Measurements from ENCODE around the gene LMTK3.

Gene LMTK3

DNA sequence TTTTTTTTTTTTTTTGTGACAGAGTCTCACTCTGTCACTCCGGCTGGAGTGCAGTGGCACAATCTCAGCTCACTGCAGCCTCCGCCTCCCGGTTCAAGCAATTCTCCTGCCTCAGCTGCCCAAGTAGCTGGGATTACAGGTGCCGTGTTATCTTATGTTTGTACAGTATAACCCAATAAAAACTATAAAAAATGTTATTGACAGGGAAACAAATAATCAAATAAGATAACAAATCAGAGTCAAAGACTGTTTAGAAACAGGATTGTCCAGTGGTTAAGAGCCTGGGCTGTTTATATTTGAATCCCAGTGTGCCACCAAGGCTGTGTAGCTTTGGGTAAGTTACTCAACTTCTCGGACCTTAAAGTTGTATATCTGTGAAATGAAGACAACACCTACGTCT, 19.1 kb upstream of the LMTK3 start:
- H3K27me3 ChIP-seq (ENCODE audit: insufficient read depth, poor library complexity, severe bottlenecking), result no peaks in the 10 kb centered on the region
- TF ChIP-seq GABPA (IDR thresholded peaks at IDR 0.05; ENCODE audit: low read depth) (no peak), CTCF (IDR thresholded peaks at IDR 0.05; ENCODE audit: insufficient read depth, low read length) (no peak), SPI1 (IDR thresholded peaks at IDR 0.05; ENCODE audit: borderline replicate concordance, low read depth) (no peak), POLR2AphosphoS5 (IDR thresholded peaks at IDR 0.05; ENCODE audit: low read depth) (no peak)
- TF ChIP-seq, protein P1, sequence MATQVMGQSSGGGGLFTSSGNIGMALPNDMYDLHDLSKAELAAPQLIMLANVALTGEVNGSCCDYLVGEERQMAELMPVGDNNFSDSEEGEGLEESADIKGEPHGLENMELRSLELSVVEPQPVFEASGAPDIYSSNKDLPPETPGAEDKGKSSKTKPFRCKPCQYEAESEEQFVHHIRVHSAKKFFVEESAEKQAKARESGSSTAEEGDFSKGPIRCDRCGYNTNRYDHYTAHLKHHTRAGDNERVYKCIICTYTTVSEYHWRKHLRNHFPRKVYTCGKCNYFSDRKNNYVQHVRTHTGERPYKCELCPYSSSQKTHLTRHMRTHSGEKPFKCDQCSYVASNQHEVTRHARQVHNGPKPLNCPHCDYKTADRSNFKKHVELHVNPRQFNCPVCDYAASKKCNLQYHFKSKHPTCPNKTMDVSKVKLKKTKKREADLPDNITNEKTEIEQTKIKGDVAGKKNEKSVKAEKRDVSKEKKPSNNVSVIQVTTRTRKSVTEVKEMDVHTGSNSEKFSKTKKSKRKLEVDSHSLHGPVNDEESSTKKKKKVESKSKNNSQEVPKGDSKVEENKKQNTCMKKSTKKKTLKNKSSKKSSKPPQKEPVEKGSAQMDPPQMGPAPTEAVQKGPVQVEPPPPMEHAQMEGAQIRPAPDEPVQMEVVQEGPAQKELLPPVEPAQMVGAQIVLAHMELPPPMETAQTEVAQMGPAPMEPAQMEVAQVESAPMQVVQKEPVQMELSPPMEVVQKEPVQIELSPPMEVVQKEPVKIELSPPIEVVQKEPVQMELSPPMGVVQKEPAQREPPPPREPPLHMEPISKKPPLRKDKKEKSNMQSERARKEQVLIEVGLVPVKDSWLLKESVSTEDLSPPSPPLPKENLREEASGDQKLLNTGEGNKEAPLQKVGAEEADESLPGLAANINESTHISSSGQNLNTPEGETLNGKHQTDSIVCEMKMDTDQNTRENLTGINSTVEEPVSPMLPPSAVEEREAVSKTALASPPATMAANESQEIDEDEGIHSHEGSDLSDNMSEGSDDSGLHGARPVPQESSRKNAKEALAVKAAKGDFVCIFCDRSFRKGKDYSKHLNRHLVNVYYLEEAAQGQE (IDR thresholded peaks at IDR 0.05; ENCODE audit: insufficient replicate concordance, low read depth), result no peak
- DNase-seq (ENCODE audit: low read depth in 1 of 2, low spot score in 1 of 2), result no peak
- no peak overlapping the region for H3K27ac ChIP-seq (replicated peaks)
- no peak overlapping the region for H3K4me3 ChIP-seq (replicated peaks; ENCODE audit: insufficient read depth, low read length)

GRCh38 chr19:48530066-48530720, 18.6 kb upstream of the LMTK3 start:
- Histone ChIP-seq H3K27me3 (ENCODE audit: insufficient read depth, poor library complexity, severe bottlenecking) (no peaks in the 10 kb centered on the region), H3K4me3 (replicated peaks; ENCODE audit: insufficient read depth, low read length) (no peak overlapping the region), H3K27ac (replicated peaks) (no peak overlapping the region)
- DNase-seq (ENCODE audit: low read depth in 1 of 2, low spot score in 1 of 2), result no peak
- TF ChIP-seq CTCF (IDR thresholded peaks at IDR 0.05; ENCODE audit: insufficient read depth, low read length), result no peak

DNA sequence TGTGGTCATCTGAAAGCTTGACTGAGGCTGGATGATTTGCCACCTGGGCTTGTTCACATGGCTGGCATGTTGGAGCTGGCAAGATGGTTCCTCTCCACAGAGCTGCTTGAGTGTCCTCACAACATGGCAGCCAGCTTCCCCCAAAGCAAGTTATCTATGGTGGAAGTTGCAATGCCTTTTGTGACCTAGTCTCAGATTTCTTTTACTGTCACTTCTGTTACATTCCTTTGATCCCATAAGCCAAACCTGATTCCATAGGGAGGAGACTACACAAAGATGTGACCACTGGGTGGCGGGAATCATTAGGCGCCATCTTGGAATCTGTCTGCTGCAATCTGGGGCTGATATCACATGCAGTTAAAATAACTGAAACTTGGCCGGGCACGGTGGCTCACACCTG, 17.5 kb upstream of the LMTK3 start:
- TF ChIP-seq GABPA (IDR thresholded peaks at IDR 0.05; ENCODE audit: low read depth), result no peak
- no peak for TF ChIP-seq POLR2AphosphoS5 (IDR thresholded peaks at IDR 0.05; ENCODE audit: low read depth)
- TF ChIP-seq, protein P1 (IDR thresholded peaks at IDR 0.05; ENCODE audit: insufficient replicate concordance, low read depth), result no peak
- no peak for TF ChIP-seq CTCF (IDR thresholded peaks at IDR 0.05; ENCODE audit: insufficient read depth, low read length)
- TF ChIP-seq SPI1 (IDR thresholded peaks at IDR 0.05; ENCODE audit: borderline replicate concordance, low read depth), result no peak
- Histone ChIP-seq H3K27ac (replicated peaks) (no peak overlapping the region), H3K4me3 (replicated peaks; ENCODE audit: insufficient read depth, low read length) (no peak overlapping the region), H3K27me3 (ENCODE audit: insufficient read depth, poor library complexity, severe bottlenecking) (no peaks in the 10 kb centered on the region)
- DNase-seq (ENCODE audit: low read depth in 1 of 2, low spot score in 1 of 2), result no peak

GRCh38 chr19:48524732-48525131, 13.1 kb upstream of the LMTK3 start:
- no peak for DNase-seq (ENCODE audit: low read depth in 1 of 2, low spot score in 1 of 2)
- TF ChIP-seq GABPA (IDR thresholded peaks at IDR 0.05; ENCODE audit: low read depth) (no peak), POLR2AphosphoS5 (IDR thresholded peaks at IDR 0.05; ENCODE audit: low read depth) (no peak), SPI1 (IDR thresholded peaks at IDR 0.05; ENCODE audit: borderline replicate concordance, low read depth) (no peak)
- TF ChIP-seq, protein P1 (IDR thresholded peaks at IDR 0.05; ENCODE audit: insufficient replicate concordance, low read depth), result no peak
- H3K27me3 ChIP-seq (ENCODE audit: insufficient read depth, poor library complexity, severe bottlenecking), result no peaks in the 10 kb centered on the region
- no peak overlapping the region for H3K27ac ChIP-seq (replicated peaks)
- H3K4me3 ChIP-seq (replicated peaks; ENCODE audit: insufficient read depth, low read length), result no peak overlapping the region
